T-helper 9 cell (primary cell): Measurements from ENCODE around the gene RAMACL.
"Not testable (repeated sequence)": the region's sequence is repeated elsewhere in the genome, so short reads cannot be mapped to it uniquely, and the experiment has no call there.

Source experiments
- DNase-seq: peaks from one replicate; pipeline ENCODE4 v3.0.0-alpha.2; 2020

RAMACL gene

GRCh38 chr6:166595061-166595780 lies 8.7 kb upstream of the RAMACL start:
- DNase-seq, result no peak

DNA sequence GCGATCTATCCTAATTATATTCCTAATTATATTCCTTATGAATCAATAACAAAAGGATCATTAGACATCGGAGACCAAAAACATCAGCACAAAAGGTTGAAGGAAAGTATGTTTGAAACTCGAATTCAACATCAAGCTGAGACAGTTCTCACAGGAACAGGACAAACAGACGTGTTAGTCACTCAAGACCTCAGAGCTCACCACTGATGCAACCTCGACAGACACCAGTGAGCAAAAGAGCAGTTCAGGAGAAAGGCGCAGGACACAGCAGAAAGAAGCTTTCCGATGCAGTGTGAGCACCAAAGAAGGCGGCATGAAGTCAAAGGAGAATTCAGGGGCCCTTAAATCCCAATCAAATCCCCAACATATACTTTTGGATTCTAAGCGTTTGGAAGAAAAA lies 6.3 kb upstream of the RAMACL start:
- no peak for DNase-seq

- no peak for DNase-seq
These were observed 5.6 kb upstream of the RAMACL start for GRCh38 chr6:166591961-166592520.

- no peak for DNase-seq
These were observed 4.5 kb upstream of the RAMACL start for GRCh38 chr6:166591026-166591425.

- DNase-seq, result no peak
These were observed 3.5 kb upstream of the RAMACL start for GRCh38 chr6:166589786-166590574.

- no peak for DNase-seq
These were observed 2.9 kb upstream of the RAMACL start for GRCh38 chr6:166589337-166589731.

- no peak for DNase-seq
These were observed 2.3 kb upstream of the RAMACL start for GRCh38 chr6:166588691-166589336.

DNA sequence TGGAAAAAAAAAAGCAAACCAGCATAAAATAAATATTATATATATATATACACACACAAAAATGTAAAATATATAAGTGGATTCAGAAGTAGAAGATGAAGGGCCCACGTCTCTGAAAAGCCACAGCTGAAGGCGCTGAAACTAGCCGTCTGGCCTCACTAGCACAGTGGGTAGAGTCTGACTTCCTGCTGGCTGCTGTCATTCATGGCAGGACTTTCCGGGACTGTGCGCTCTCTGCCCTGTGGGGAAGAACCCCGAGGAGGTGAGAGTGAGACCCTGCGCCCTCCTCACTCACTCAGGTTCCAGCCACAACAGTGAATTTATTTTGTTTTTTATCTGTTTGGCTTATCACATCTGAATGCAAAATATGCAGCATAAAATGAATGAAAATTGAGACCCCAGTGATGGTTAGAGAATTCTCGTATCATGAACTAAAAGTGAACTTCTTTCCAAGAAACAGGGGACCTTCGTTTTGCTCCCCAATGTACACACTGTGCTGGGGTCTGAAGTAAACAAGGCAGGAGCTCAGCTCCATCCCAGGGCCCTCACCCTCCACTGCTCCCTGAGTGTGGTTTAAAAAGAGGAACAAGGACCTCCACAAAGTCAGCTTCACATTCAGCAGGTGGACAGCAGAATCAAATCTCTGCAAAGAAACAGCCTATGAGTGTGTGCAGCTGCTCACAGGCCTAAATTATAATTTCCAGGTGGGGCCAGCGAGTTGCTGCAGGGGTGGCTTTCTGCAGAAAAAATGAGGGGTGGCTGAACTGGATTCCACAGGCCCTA lies 1.3 kb upstream of the RAMACL start:
- DNase-seq, result no peak

GRCh38 chr6:166584853-166585429 lies 1.5 kb downstream of the RAMACL start:
- no peak for DNase-seq

- no peak for DNase-seq
These were observed 2.3 kb downstream of the RAMACL start for GRCh38 chr6:166584155-166584554.

DNA sequence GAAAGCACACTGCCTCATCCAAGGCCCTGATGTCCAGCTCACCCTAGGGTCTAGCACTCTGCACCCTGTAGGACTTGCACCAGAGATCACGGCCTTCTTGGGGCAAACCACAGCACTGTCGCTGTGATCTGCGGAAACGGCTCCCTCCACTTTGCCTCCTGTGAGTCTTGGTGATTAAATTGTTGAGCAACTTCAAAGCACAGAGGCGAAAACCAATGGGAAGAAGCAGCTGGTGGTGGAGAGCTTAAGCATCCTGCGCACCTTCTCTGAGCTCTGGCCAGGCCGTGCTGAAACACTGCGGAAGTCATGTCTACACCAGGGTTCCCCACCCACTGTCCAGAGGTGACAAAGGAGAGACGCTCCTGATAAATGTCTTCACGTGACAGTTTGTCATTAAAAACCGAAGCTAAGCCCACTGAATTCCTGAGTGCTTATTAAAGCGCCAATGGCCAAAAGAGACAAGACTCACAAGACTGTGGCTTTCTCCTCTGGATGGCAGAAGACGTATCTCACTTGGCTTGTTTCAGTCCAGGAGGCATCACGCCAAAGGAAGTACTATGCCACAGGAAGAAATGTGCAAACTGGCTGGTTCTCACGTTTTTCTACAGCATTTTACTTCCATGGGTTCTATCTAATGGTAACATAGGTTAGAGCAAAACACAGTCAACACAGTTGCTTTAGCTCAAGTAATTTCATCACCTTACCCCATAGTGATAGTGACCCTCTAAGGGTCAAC lies 3.1 kb downstream of the RAMACL start:
- no peak for DNase-seq

GRCh38 chr6:166582258-166582657 lies 4.2 kb downstream of the RAMACL start:
- DNase-seq, result no peak

- not testable (repeated sequence) for DNase-seq
These were observed 4.7 kb downstream of the RAMACL start for GRCh38 chr6:166581801-166582200.

- no peak for DNase-seq
These were observed 5.4 kb downstream of the RAMACL start for GRCh38 chr6:166581091-166581511.

DNA sequence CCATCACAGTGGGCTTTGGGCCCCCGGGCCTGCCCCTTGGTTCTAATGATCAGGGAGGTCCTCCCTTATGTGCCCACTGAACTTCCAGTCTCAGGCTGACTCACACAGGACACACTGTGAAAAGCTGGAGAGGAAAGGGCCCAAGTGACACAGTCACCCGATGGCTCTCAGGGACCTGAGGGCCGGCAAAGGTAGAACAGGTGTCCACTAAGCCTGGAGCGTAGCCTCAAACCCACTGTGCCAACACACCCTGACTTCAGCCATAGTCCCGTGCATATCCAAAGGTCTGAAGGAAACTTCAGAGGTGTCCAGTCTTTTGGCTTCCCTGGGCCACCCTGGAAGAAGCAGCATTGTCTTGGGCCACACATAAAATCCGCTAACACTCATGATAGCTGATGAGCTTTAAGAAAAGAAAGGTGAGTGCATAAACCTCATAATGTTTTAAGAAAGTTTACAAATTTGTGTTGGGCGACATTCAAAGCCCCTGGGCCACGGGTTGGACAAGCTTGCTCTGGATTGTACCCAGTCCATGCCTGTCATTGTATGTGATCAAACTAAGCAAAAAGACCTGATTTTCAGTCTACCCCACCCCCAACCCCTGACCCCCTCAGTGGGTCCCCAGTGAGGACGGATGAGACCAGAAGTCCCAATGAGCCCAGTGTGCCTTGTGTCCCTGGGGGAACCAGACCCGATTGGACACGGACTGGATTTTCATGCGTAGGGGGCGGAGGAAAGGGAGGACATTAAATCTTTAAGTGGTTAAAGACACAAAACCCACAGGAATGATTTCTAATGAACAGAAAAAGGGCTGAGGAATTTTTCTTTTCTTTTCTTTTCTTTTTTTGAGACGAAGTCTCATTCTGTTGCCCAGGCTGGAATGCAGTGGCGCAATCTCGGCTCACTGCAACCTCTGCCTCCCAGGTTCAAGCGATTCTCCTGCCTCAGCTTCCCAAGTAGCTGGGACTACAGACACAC lies 6.1 kb downstream of the RAMACL start:
- DNase-seq, result no peak

DNA sequence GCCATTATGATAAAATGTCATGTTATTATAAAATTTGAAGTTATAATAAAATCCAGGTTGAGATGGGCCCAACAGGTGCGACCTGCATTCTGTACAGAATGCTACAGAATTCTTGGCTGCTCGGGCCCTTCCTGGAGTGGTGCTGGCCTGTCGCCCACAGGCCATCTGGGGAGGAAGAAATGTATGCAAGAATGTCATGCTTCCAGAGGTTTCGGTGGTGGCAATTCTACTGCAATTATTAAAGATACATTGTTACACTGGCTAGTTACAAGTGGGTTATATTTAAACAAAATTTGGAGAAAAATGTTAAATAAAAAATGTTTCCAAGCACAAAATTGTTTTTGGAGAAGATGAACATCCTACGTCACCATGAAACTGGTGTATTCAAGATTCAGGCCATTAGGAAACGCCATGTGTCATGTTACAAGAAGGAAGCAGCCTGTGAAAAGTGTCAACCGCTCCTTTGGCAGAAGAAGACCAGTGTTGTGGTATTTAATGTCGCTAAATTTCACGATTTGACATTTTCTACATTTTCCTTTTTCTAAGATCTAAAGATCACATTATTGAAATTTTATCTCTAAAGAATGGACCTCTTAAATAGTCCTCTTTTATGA lies 7.1 kb downstream of the RAMACL start:
- no peak for DNase-seq

DNA sequence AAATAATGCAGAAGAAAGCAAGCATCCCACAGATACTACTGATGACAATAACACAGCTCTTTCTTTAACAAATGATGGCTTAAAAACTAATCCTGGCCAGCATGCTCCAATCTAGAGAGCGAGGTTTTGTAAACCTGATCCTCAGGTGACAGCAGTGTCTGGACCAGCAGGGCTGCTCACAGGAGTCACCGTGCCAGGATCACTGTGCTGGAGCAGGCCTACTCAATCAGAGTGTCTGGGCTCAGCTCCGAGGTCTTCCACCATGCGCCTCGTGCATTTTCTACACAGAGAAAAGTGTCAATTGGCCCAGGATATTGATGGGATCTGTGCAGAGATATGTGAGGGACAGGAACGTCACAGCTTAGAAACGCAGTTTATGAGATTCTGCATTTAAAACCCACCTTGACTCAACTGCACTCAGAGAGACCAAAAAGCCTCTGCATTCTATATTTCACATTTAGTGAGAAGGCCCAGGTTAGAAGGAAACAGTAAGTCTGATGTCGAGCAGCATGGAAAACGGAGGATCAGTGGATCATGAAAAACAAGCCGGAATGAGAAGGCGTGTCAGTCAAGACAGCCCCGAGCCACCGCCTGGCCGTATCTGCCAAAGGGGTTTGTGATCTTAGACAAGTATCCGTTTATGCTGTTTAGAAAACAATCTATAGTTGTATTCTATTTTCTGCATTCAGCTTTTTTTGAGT lies 7.8 kb downstream of the RAMACL start:
- no peak for DNase-seq

- no peak for DNase-seq
These were observed 11.3 kb downstream of the RAMACL start for GRCh38 chr6:166575205-166575604.
